HUES64 (cell line): Measurements from ENCODE around the gene PEX14.

Experiments used
- H3K27ac ChIP-seq: 2 replicates; pipeline ENCODE4 v1.7.0; 2013; ENCODE audit warnings: low read depth, low read length, inconsistent platforms
- H3K27me3 ChIP-seq: 2 replicates; pipeline ENCODE4 v1.6.1; 2013; ENCODE audit warnings: mild to moderate bottlenecking, low read length; ENCODE audit not compliant: insufficient read depth
- H3K36me3 ChIP-seq: 2 replicates; pipeline ENCODE4 v1.6.1; 2013; ENCODE audit warnings: mild to moderate bottlenecking, low read length; ENCODE audit not compliant: insufficient read depth
- H3K4me1 ChIP-seq: 2 replicates; pipeline ENCODE4 v1.6.1; 2013; ENCODE audit warnings: mild to moderate bottlenecking, low read length, moderate library complexity; ENCODE audit not compliant: insufficient read depth
- H3K4me3 ChIP-seq: 2 replicates; pipeline ENCODE4 v1.5.1; 2013; ENCODE audit warnings: mild to moderate bottlenecking, low read length, moderate library complexity
- H3K9ac ChIP-seq: 2 replicates; pipeline ENCODE4 v1.6.1; 2013; ENCODE audit warnings: mild to moderate bottlenecking, low read depth, low read length
- H3K9me3 ChIP-seq: 2 replicates; pipeline ENCODE4 v1.6.1; 2013; ENCODE audit warnings: low read depth, low read length; ENCODE audit not compliant: insufficient read depth
- WGBS: fragments of 150-250, 120-280 bp; methylation state at CpG from one replicate; pipeline ENCODE4 v1.1.7; 2013; ENCODE audit warnings: missing lambda C conversion rate; 5-methylcytosine and 5-hydroxymethylcytosine counted together

Gene PEX14

DNA sequence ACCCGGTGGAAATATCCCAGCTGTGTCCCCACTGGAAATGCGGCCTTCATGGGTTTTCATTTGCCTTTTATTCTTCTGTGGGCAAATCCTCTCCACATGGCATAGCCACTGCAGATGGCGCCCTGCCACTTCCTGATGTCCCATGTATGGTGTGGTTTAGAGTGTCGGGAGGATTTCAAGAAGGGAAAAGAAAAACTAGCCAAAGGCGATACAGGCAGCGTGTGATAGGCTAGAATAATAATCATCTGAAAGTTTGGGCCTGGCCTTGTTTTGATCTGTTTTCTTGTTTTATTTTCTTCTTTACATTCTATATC, 123.6 kb downstream of the PEX14 start:
- Histone ChIP-seq H3K27ac (no peak overlapping the region), H3K9ac (no peak overlapping the region), H3K4me1 (peaks cover 26% of the 10 kb centered on the region), H3K9me3 (no peaks in the 10 kb centered on the region), H3K36me3 (peaks cover 6% of the 10 kb centered on the region; the same call in 1 of the 2 replicates), H3K4me3 (no peak overlapping the region), H3K27me3 (no peaks in the 10 kb centered on the region)
- 94% methylated on average over 6 of the region's 6 CpGs for WGBS

DNA sequence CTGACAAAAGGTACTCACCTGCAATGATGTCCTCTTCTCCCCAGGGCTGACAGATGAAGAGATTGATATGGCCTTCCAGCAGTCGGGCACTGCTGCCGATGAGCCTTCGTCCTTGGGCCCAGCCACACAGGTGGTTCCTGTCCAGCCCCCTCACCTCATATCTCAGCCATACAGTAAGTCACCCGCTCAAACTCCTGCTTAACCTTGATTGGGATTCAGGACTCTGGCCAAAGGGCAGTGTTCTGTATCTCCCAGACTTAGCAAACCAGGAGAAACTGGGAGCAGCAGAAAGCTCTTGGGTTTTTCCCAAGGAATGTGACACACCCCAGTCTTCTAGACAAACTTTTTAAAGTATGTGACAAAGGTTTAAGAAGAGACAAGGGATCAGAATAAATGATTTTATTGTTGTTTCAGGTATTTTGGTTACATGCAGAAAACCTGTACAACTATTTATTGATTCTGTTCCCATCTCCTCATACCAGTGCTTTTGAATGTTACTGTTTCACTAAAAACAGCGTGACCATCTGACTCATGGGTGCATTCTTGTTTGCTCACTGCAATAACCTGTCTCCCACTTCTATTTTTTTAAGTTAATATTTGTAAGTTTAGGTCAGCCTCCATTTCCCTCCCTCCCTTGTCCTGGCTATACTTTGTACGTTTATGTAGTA, 124.6 kb downstream of the PEX14 start:
- no peak overlapping the region for H3K4me3 ChIP-seq
- H3K27ac ChIP-seq: no peak overlapping the region
- WGBS: 91% methylated on average over 6 of the region's 6 CpGs

DNA sequence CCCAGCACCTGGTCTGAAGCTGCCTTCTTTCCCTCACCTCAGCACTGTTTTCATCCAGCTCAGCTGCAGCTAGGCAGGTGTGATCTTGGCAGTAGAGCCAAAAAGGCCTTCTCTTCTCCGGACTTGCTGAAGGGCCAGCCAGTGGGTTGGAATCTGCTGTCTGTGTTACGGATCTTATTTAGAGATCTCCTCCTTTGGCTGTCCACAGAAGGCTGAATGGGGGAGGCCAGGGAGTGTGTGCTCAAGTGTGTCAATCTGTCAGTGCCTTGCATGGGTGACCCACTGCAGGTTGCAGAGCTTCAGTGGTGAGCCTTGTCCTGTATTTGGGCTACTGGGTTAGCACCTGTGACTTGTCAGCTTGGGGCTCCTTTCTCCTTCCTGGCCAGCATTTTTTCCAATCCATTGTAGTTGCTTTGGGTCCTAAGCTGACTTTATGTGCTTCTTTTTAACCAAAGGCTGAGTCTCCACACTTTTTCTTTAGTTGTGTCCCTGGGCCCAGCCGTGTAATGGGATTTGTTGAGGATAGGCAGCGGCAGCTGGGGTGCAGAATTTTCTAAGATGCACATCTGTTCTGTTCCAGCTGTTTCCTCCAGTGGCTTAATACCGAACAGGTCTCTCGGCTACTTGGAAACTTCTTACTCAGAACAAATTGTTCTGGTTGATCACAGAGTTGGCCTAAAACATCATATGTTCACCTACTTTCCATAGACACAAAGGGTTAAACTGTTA, 126.8 kb downstream of the PEX14 start:
- H3K9ac ChIP-seq: no peak overlapping the region
- H3K27ac ChIP-seq: no peak overlapping the region
- H3K36me3 ChIP-seq: peaks cover 6% of the 10 kb centered on the region; the same call in 1 of the 2 replicates
- 0 out of 2 replicates have a peak, but pooled peaks cover 5% of the 10 kb centered on the region for H3K4me1 ChIP-seq
- no peak overlapping the region for H3K4me3 ChIP-seq
- H3K27me3 ChIP-seq: no peaks in the 10 kb centered on the region
- 86% methylated on average over 6 of the region's 6 CpGs for WGBS
- H3K9me3 ChIP-seq: no peaks in the 10 kb centered on the region

More for the DNA sequence above, 124.6 kb downstream of the PEX14 start:
- Histone ChIP-seq H3K9ac (no peak overlapping the region), H3K4me1 (peaks cover 19% of the 10 kb centered on the region; the same call in 1 of the 2 replicates), H3K9me3 (no peaks in the 10 kb centered on the region), H3K27me3 (no peaks in the 10 kb centered on the region), H3K36me3 (peaks cover 6% of the 10 kb centered on the region; the same call in 1 of the 2 replicates)

DNA sequence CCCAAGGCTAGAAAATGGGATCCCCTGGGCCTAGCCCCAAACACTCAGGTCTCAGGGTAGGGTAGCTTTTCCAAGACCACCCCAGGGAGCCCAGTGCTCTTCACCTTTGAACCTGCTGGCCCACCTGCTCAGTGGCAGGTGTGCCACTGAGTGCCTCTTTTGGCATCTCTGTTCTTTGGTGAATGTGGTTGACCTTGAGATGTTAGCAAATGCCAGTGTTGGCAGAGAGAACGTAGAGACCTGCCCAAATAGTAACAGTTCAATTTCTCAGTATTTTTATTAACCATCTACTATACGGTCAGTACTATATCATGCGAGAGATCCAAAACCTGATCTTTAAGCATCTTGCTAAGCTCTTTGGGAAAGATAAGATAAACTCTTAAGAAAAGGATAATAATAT, 128.2 kb downstream of the PEX14 start:
- WGBS: 100% methylated on average over 2 of the region's 3 CpGs
- Histone ChIP-seq H3K4me3 (no peak overlapping the region), H3K36me3 (peaks cover 6% of the 10 kb centered on the region; the same call in 1 of the 2 replicates), H3K9me3 (no peaks in the 10 kb centered on the region), H3K27me3 (no peaks in the 10 kb centered on the region), H3K4me1 (no peaks in the 10 kb centered on the region), H3K9ac (no peak overlapping the region), H3K27ac (no peak overlapping the region)

DNA sequence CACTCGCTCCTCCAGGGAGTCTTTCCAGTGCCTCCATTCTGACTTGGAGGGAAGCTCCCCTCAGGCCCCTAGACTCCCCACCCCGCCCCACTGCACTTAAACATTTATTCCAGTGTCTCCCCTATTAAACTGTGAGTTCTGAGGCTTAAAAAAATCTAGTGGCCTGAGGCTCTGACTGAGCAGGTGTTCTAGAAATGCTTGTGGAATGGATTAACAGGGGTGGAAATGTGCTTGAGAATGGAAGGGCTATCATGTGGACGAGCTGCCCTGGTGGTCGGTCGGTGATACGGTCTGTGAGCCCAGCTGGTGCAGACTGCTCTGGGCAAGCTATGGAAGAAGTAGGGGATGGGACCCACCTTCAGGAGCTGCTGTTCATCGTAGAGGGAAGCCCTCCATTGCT, 130.2 kb downstream of the PEX14 start:
- 93% methylated on average over 6 of the region's 7 CpGs for WGBS
- H3K27ac ChIP-seq: no peak overlapping the region
- H3K27me3 ChIP-seq: no peaks in the 10 kb centered on the region

DNA sequence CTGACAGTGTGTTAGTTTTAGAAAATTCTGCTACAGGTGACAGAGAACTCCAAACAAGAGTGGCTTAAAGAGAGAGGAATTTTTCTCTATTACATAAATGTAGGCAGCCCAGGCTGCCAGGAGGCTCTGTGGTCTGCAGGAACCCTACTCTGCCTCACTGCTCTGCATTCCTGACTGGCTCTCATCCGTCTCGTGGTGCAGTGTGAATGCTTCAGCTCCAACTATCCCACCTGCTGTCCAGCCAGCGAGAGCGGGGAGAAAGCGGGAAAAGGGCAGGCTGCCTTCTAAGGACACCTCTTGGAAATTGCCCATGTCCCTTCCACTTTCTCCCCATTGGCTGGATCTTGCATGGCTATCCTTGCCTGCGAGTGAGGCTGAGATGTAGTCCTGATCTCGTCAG, 131.3 kb downstream of the PEX14 start:
- no peaks in the 10 kb centered on the region for H3K4me1 ChIP-seq
- no peaks in the 10 kb centered on the region for H3K36me3 ChIP-seq
- H3K27me3 ChIP-seq: no peaks in the 10 kb centered on the region
- H3K27ac ChIP-seq: no peak overlapping the region
- no peaks in the 10 kb centered on the region for H3K9me3 ChIP-seq
- no peak overlapping the region for H3K4me3 ChIP-seq
- no peak overlapping the region for H3K9ac ChIP-seq
- 89% methylated on average over 7 of the region's 7 CpGs for WGBS

More for the DNA sequence above, 130.2 kb downstream of the PEX14 start:
- H3K9ac ChIP-seq: no peak overlapping the region
- no peaks in the 10 kb centered on the region for H3K4me1 ChIP-seq
- H3K9me3 ChIP-seq: no peaks in the 10 kb centered on the region
- no peaks in the 10 kb centered on the region for H3K36me3 ChIP-seq
- H3K4me3 ChIP-seq: no peak overlapping the region

DNA sequence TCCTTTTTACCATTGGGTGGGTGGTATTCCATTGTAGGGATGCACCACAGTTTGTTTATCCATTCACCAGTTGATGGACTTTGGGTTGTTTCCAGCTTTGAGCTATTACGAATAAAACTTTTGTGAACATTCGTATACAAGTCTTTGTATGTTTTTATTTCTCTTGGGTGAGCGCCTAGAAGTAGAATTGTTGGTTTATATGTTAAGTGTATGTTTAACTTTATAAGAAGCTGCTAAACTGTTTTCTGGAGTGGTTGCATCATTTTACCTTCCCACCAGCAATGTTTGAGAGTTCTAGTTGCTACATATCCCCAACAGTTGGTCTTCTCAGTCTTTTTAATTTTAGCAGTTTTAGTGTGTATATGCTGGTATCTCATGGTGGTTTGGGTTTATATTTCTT, 132.5 kb downstream of the PEX14 start:
- H3K27ac ChIP-seq: no peak overlapping the region
- 100% methylated on average over 3 of the region's 3 CpGs for WGBS
- H3K4me3 ChIP-seq: no peak overlapping the region
- no peak overlapping the region for H3K9ac ChIP-seq
- no peaks in the 10 kb centered on the region for H3K9me3 ChIP-seq
- H3K27me3 ChIP-seq: no peaks in the 10 kb centered on the region
- no peaks in the 10 kb centered on the region for H3K36me3 ChIP-seq
- H3K4me1 ChIP-seq: no peaks in the 10 kb centered on the region

DNA sequence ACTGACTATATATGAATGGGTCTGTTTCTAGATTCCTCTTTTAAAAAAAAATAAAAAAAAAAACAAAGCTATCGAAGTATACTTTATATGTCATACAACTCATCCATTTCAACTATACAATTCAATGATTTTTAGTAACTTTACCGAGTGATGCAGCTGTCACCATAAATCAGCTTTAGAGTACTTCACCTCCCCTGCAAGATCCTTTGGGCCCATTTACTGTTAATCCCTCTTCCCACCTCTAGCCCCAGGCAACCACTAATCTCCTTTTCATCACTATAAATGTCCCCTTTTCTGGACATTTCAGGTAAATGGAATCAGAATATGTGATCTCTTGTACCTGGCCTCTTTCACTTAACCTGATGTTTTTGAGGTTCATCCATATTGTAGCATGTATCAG, 133.9 kb downstream of the PEX14 start:
- Histone ChIP-seq H3K27me3 (no peaks in the 10 kb centered on the region), H3K36me3 (no peaks in the 10 kb centered on the region), H3K9me3 (no peaks in the 10 kb centered on the region), H3K4me3 (no peak overlapping the region), H3K27ac (no peak overlapping the region), H3K4me1 (no peaks in the 10 kb centered on the region), H3K9ac (no peak overlapping the region)
- 94% methylated on average over 2 of the region's 2 CpGs for WGBS

DNA sequence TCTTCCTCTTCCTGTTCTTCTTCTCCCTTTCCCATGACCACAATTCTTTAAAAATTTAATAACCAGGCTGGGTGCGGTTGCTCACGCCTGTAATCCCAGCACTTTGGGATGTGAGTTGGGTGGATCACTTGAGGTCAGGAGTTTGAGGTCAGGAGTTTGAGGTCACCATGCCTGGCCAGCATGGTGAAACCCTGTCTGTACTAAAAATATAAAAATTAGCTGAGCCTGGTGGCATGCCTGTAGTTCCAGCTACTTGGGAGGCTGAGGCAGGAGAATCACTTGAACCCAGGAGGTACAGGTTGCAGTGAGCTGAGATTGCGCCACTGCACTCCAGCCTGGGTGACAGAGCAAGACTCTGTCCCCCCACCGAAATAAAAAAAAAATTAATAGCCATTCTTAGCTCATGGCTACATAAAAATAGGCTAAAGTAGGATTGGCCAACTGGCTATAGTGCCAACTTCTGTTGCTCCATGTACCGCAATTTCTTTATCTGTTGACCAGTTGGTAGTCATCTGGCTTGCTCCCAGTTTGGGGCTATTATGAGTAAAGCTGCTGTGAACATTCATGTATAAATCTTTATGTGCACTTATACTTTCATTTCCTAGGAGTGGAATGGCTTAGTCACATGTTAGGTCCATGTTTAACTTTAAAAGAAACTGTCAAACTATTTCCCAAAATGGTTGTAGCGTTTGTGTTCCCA, 136.3 kb downstream of the PEX14 start:
- Histone ChIP-seq H3K4me1 (no peaks in the 10 kb centered on the region; the same call in 1 of the 2 replicates), H3K27ac (no peak overlapping the region), H3K9me3 (no peaks in the 10 kb centered on the region), H3K4me3 (no peak overlapping the region), H3K9ac (no peak overlapping the region), H3K36me3 (no peaks in the 10 kb centered on the region), H3K27me3 (no peaks in the 10 kb centered on the region)
- WGBS: 94% methylated on average over 6 of the region's 6 CpGs

DNA sequence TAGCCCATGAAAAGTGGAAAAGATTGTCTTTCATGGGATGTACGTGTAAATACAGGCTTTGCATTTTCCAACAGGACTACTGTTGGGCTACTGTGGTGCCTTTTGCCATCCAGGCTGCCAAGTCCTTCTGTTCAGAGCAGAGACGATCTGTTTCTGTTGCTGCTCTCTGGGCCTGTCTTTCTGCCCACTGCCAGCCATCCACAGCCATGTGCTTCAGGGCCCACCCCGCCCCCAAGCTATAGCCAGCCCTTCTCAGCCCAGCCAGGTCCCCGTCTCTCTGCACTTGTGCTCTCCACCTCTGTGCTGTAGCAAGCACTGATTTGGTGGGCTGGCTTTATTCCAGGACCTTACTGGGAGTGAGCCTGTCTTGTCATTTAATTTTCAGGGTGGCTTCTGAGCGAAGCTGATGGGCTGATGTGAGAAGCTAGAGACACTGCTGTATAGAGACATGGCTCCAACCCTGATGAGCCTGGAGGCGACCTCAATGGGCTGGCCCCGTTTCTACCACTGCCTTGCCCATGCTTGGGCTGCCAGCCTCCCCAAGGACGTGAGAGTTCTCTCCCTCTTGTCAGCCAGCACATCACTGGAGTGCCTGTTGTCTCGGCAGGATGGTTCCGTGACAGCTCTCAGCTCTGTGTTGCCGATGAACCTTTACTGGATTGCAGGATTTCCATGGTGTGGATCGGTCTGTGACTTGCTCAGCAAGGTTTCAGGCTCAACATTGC, 137.8 kb downstream of the PEX14 start:
- Histone ChIP-seq H3K9me3 (no peaks in the 10 kb centered on the region), H3K9ac (no peak overlapping the region), H3K36me3 (no peaks in the 10 kb centered on the region), H3K4me3 (no peak overlapping the region), H3K4me1 (no peaks in the 10 kb centered on the region; the same call in 1 of the 2 replicates), H3K27me3 (no peaks in the 10 kb centered on the region), H3K27ac (no peak overlapping the region)
- 88% methylated on average over 12 of the region's 12 CpGs for WGBS

DNA sequence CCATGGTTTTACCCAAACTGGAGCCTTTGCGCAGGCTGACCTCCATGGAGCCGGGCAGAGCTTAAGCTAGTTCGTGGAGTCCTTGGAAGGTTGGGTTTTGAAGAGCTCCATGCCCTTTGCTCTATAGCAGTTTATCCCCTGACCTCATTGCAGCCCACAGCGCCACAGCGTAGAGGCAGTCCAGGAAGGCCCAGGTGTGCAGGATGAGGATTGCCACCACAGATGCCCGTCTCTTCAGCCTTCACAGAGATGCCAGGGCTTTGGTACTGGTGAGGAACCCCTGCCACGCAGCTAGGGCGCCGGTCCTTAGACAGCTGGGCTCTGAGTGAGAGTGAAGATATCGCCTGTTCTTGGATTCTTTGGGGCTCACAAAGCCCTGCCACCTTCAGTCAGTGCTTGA, 138.6 kb downstream of the PEX14 start:
- Histone ChIP-seq H3K9me3 (no peaks in the 10 kb centered on the region), H3K4me1 (no peaks in the 10 kb centered on the region; the same call in 1 of the 2 replicates), H3K4me3 (no peak overlapping the region), H3K9ac (no peak overlapping the region), H3K27me3 (no peaks in the 10 kb centered on the region), H3K27ac (no peak overlapping the region), H3K36me3 (no peaks in the 10 kb centered on the region)
- 93% methylated on average over 10 of the region's 10 CpGs for WGBS
